HG02973 (cell line): ENCODE results near the gene UBE2Q2.
"Not testable (repeated sequence)": the region's sequence is repeated elsewhere in the genome, so short reads cannot be mapped to it uniquely, and the experiment has no call there.

Experiments used
- ATAC-seq: cut with Tn5 transposase; IDR thresholded peaks from one replicate; pipeline ENCODE4 v1.9.1; 2021; ENCODE audit warnings: moderate library complexity; ENCODE audit not compliant: unreplicated experiment

The UBE2Q2 gene

GRCh38 chr15:75864213-75865059 lies 21.2 kb downstream of the UBE2Q2 start:
- ATAC-seq, result no peak

GRCh38 chr15:75866045-75866444 lies 22.8 kb downstream of the UBE2Q2 start:
- not testable (repeated sequence) for ATAC-seq

DNA sequence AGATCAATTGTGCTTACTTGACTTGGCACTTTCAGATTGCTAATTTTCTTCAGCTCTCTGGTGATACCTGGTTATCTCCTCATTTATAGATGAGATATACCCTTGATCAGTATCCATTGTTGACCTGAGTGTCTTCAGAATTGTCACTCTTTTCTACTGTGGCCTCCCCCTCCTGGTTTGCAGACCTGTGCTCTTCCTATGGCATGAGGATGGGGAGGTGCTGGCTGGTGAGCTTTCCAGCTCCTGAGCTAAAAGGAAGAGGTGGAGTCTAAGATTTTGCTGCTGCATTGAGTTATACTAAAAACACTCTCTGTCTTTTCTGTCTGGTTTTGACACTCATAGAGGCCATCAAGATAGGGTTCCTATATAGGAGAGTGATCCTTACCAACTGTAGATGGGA lies 23.7 kb downstream of the UBE2Q2 start:
- no peak for ATAC-seq

- ATAC-seq, result no peak
Observed at GRCh38 chr15:75867449-75867848, 24.2 kb downstream of the UBE2Q2 start.

- ATAC-seq, result no peak
Observed at GRCh38 chr15:75868019-75868418, 24.8 kb downstream of the UBE2Q2 start.

GRCh38 chr15:75869446-75869845 lies 26.2 kb downstream of the UBE2Q2 start:
- no peak for ATAC-seq

DNA sequence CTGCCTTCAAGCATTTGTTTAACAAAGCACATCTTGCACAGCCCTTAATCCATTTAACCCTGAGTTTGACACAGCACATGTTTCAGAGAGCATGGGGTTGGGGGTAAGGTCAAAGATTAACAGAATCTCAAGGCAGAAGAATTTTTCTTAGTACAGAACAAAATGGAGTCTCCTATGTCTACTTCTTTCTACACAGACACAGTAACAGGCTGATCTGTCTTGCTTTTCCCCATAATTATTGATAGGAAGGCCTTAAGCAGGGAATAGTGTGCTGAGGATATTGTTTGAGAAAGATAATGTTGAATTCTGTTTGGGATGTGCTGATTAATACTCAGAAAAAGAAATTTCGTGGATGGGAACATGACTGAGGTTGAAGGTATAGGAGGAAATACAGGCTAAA lies 28.3 kb downstream of the UBE2Q2 start:
- not testable (repeated sequence) for ATAC-seq

DNA sequence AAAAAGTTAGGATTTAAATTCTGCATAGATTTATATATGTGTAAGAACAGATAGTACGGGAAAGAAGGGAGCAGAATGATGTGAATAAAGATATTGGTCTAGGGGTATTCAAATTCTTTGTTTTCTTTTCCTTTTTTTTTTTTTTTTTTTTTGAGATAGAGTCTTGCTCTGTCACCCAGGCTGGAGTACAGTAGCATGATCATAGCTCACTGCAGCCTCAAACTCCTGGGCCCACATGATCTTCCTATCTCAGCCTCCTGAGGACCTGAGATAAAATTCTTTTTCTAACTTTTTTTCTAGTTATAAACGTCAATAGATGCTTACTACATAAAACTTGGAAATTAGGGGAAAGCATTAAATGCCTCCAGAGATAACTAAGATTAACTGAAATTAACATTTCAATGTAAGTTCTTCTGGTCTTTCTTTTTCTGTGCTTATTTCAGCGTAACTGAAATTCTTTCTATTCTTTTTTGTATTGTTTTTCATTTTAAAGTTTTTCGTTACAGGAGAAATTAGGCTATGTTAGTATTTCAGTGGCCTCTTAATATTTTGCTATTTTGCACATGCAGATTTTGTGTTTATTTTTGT lies 29.2 kb downstream of the UBE2Q2 start:
- ATAC-seq, result no peak

DNA sequence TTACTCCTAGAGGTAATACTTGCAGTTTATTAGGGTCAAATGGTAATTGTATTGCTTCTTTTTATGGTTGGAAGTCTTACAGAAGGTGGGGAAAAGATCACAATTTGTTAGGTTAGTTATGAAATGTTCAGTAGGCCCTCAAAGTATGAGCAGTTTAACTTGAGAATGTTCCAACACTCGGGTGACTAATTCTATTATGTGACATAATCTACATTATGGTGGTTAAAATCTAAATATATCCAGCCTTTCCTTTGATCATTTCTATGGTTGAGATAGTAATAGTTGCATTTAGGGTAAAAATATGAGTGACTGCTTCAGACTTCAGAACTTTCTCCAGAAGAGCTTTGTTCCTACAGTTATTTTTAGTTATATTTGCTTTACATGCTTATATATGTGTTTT lies 40.8 kb downstream of the UBE2Q2 start:
- no peak for ATAC-seq

GRCh38 chr15:75887178-75887577 lies 43.9 kb downstream of the UBE2Q2 start:
- no peak for ATAC-seq

DNA sequence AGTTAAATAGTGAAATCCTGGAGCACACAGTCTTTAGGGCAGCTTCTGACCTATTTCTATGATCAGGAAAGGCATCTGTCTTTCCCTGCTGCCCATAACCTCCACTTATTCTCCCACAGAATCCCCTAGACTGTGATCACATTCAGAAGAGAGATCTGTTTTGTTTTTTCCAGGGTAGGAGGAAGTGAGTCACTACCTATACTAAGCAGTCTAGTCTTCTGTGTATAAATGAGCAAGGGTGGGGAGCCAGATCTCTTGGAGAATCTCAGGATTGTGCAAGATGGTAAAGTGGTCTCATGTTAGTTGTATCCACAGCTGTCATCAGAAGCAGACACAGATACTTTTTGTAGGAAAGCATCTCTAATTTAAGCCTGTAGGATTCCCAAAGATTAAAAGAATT lies 48.6 kb downstream of the UBE2Q2 start:
- no peak for ATAC-seq

DNA sequence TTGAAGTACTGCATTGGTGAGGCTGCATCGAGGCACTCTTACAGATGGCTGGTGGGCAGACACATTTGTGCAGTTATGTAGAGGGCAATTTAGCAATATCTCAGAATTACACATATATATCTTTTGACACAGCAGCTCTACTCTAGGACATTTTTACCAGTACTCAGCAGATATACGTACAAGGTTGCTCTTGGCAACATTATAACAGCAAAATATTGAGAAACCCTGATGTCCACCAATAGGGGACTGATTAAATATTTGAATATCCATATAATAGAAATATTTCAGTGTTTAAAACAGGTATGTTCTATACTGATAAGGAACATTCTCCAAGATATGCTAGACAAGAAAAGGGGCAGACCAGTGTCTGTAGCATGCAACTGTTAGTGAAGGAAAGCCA lies 52.5 kb downstream of the UBE2Q2 start:
- ATAC-seq, result no peak

DNA sequence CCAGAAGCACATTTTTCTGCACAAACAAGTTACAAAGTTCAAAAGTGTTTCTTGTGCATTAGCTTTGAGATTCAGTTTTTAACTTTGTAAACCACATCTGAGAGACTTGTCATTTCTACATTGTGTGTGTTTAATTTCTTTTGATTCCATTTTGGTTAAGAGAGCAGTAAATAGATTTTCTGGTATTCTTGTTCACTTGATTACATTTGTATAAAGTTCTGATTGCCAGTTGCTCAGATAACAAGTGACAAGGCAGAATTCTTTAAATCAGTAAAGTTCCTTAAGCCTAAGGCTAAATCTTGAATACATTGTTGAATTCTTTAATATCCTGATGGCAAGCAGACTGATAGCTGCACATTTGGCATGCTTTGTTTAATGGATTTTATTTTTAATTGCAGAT lies 57.3 kb downstream of the UBE2Q2 start:
- no peak for ATAC-seq

DNA sequence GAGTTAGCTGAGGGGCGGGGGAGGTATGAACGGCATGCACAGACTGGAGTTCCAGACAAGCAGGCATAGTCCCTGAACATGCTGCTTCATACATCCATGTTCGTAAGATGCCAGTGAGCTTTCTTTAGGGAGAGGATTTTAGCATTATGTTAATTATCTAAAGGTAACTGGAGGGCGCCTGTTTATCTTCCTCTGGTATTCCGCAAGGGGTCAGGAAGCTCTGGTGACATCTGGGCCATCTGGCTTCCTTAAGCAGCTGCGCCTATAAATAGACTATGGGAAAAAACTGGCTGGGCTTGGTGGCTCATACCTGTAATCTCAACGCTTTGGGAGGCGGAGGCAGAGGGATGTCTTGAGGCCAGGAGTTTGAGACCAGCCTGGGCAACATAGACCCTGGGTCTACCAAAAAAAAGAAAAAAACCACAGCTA lies 58.9 kb downstream of the UBE2Q2 start:
- no peak for ATAC-seq

GRCh38 chr15:75903331-75904239 lies 60.3 kb downstream of the UBE2Q2 start, which contains the start of gene FBXO22:
FBXO22 (plus strand) TSS chr15:75903878; CDS start chr15:75903964, 86 bp downstream.
- peak; percentile 94 for ATAC-seq

DNA sequence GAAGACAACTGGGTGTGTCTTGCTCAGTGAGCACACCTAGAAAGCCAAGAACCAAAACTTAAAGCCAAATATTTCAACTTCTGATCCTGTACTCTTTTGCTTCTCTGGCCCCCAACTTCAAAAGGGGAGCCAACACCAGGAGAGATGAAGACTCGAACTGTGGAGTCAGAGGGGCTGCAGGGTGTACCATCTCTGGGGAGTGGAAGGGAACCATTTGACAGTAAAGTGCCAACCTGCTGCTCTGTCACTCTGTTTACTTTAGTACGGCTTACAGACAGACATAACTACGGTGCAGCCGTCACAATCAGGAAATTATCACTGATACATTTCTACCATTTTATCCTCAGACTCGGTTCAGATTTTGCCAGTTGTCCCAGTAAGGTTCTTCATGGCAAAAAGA lies 62.0 kb downstream of the UBE2Q2 start:
- ATAC-seq, result no peak

DNA sequence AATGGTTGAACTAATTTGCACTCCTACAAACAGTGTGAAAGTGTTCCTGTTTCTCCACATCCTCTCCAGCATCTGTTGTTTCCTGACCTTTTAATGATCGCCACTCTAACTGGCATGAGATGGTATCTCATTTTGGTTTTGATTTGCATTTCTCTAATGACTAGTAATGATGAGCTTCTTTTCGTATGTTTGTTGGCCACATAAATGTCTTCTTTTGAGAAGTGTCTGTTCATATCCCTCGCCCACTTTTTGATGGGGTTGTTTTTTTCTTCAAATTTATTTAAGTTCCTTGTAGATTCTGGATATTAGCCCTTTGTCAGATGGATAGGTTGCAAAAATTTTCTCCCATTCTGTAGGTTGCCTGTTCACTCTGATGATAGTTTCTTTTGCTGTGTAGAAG lies 67.1 kb downstream of the UBE2Q2 start:
- not testable (repeated sequence) for ATAC-seq

GRCh38 chr15:75916978-75917377 lies 73.7 kb downstream of the UBE2Q2 start:
- no peak for ATAC-seq

DNA sequence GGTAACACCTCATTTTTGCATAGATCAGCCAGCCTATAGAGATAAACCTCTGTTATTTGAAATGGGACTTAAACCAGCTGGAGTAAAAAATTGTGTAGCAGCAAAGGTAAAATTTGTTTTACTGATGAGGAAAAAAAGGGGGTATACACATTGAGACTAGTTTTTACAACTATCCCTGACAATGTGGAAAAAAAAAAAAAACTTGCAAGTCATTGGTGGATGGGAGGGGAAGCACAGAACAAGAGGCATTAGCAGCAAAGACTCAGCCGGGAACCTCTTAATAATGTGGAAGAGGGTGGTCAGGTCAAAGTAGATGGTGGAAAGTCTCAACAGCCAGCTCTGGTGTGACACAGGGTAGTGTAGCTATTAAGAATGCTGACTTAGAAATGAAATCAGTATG lies 74.9 kb downstream of the UBE2Q2 start:
- no peak for ATAC-seq

GRCh38 chr15:75920079-75920478 lies 76.8 kb downstream of the UBE2Q2 start:
- no peak for ATAC-seq
